ENCODE results near the gene KLHL17.
A peak's percentile ranks its signal among the peaks of the same experiment; 100 is the strongest.
"Not testable (repeated sequence)": the region's sequence is repeated elsewhere in the genome, so short reads cannot be mapped to it uniquely, and the experiment has no call there.

KLHL17 gene

GRCh38 chr1:998995-999724 lies 38.8 kb downstream of the KLHL17 start:
- DNase-seq (ENCODE audit: low read depth in 1 of 2, low spot score in 1 of 2): no peak

- peak in 1 of 2 donors; percentile 47 for DNase-seq (ENCODE audit: low read depth in 1 of 2, low spot score in 1 of 2)
Observed at GRCh38 chr1:999725-1000356, 39.5 kb downstream of the KLHL17 start, which contains the start of gene HES4. HES4 (minus strand) TSS chr1:1000097; CDS start chr1:999973, 124 bp downstream.

GRCh38 chr1:1000357-1001056 lies 40.1 kb downstream of the KLHL17 start:
- peak; percentile 48 to 53 for DNase-seq (ENCODE audit: low read depth in 1 of 2, low spot score in 1 of 2)

GRCh38 chr1:1001057-1001783 lies 40.8 kb downstream of the KLHL17 start:
- no peak for DNase-seq (ENCODE audit: low read depth in 1 of 2, low spot score in 1 of 2)

GRCh38 chr1:1003618-1004419 lies 43.4 kb downstream of the KLHL17 start:
- no peak for DNase-seq (ENCODE audit: low read depth in 1 of 2, low spot score in 1 of 2)

- no peak for DNase-seq (ENCODE audit: low read depth in 1 of 2, low spot score in 1 of 2)
Observed at GRCh38 chr1:1004420-1004779, 44.0 kb downstream of the KLHL17 start.

- DNase-seq (ENCODE audit: low read depth in 1 of 2, low spot score in 1 of 2): no peak
Observed at GRCh38 chr1:1004780-1005697, 44.7 kb downstream of the KLHL17 start.

- no peak for DNase-seq (ENCODE audit: low read depth in 1 of 2, low spot score in 1 of 2)
Observed at GRCh38 chr1:1005774-1006304, 45.5 kb downstream of the KLHL17 start.

GRCh38 chr1:1006305-1007159 lies 46.1 kb downstream of the KLHL17 start:
- no peak for DNase-seq (ENCODE audit: low read depth in 1 of 2, low spot score in 1 of 2)

- DNase-seq (ENCODE audit: low read depth in 1 of 2, low spot score in 1 of 2): not testable (repeated sequence)
Observed at GRCh38 chr1:1010131-1010530, 49.7 kb downstream of the KLHL17 start.

- DNase-seq (ENCODE audit: low read depth in 1 of 2, low spot score in 1 of 2): no peak
Observed at GRCh38 chr1:1011396-1011949, 51.1 kb downstream of the KLHL17 start.

GRCh38 chr1:1012736-1013104 lies 52.3 kb downstream of the KLHL17 start:
- not testable (repeated sequence) for DNase-seq (ENCODE audit: low read depth in 1 of 2, low spot score in 1 of 2)

GRCh38 chr1:1013105-1013921 lies 52.9 kb downstream of the KLHL17 start, which contains the start of gene ISG15:
ISG15 (plus strand) TSS chr1:1013497; CDS start chr1:1013574, 77 bp downstream.
- peak; percentile 62 to 75 for DNase-seq (ENCODE audit: low read depth in 1 of 2, low spot score in 1 of 2)

- no peak for DNase-seq (ENCODE audit: low read depth in 1 of 2, low spot score in 1 of 2)
Observed at GRCh38 chr1:1013922-1014648, 53.7 kb downstream of the KLHL17 start.

GRCh38 chr1:1014799-1015681 lies 54.7 kb downstream of the KLHL17 start:
- no peak for DNase-seq (ENCODE audit: low read depth in 1 of 2, low spot score in 1 of 2)
